Measurements from ENCODE around the gene PEF1.

DNA sequence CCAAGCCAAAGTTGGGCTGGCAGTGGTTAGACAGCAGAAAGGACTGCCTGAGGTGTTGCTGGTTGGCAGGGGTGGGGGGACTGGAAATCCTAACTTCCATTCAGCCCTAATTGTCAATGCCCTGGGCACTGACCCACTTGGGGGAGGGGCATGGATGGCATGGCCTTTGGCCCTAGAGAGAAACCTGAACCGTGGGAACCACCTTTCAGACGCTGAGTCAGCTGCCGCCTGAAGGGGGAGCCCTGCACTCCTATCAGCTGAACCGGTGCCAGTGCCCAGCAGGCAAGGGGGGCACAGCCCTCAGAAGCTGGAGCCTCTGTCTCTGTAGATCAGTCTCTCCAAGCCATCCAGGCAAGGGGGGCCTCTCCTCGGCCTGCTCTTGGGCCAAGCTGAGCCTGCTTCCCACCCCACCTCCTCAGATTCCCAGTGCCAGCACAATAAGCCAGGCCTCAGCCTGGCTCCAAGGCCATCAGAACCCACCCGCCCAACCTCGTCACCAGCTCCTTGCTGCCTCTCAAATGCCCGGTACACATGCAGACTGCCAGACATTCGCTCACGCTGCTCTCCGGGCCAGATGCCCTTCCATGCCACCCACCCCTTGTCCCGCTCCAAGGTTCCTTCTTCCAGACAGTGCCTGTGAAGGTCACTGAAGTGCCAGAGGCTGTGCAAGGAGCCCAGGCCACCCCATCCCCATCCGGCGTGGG lies 56.8 kb downstream of the PEF1 start:
- TF ChIP-seq CTCF (conservative IDR thresholded peaks at IDR 0.05; ENCODE audit: low read depth, low read length), result peak; percentile 84
- no peak for TF ChIP-seq EZH2 (IDR thresholded peaks at IDR 0.05; ENCODE audit: borderline replicate concordance, low read depth, low read length, poor library complexity, severe bottlenecking)

Data from A673 (cell line).